ENCODE results near the gene PI4K2A.
A peak's percentile ranks its signal among the peaks of the same experiment; 100 is the strongest.

PI4K2A gene

GRCh38 chr10:97708167-97708566, 67.7 kb downstream of the PI4K2A start:
- no peak for DNase-seq

- DNase-seq = peak; percentile 48
Observed at GRCh38 chr10:97708976-97709946, 68.8 kb downstream of the PI4K2A start.

- DNase-seq = no peak
Observed at GRCh38 chr10:97711640-97712572, 71.4 kb downstream of the PI4K2A start.

GRCh38 chr10:97713339-97713825, 72.9 kb downstream of the PI4K2A start, which contains the start of gene MARVELD1:
Gene MARVELD1 (plus strand): TSS chr10:97713730. CDS start chr10:97713877, 147 bp downstream.
- no peak for DNase-seq

GRCh38 chr10:97713826-97714400, 73.4 kb downstream of the PI4K2A start:
- peak; percentile 59 for DNase-seq

GRCh38 chr10:97714401-97715258, 74.2 kb downstream of the PI4K2A start:
- no peak for DNase-seq

- DNase-seq = no peak
Observed at GRCh38 chr10:97715259-97715874, 74.9 kb downstream of the PI4K2A start.

- no peak for DNase-seq
Observed at GRCh38 chr10:97717627-97718026, 77.2 kb downstream of the PI4K2A start.

- DNase-seq = no peak
Observed at GRCh38 chr10:97718178-97718577, 77.7 kb downstream of the PI4K2A start.

- no peak for DNase-seq
Observed at GRCh38 chr10:97718659-97719142, 78.2 kb downstream of the PI4K2A start.

- no peak for DNase-seq
Observed at GRCh38 chr10:97719602-97720001, 79.1 kb downstream of the PI4K2A start.

- no peak for DNase-seq
Observed at GRCh38 chr10:97721871-97722780, 81.7 kb downstream of the PI4K2A start.

- DNase-seq = no peak
Observed at GRCh38 chr10:97723001-97723400, 82.5 kb downstream of the PI4K2A start.

GRCh38 chr10:97724341-97724941, 84.0 kb downstream of the PI4K2A start:
- DNase-seq = no peak

Data from activated naive CD4-positive, alpha-beta T cell treated with Interleukin-2 at 50 U/mL for 16 hours (primary cell).